Neuronal stem cell (in vitro differentiated cells): ENCODE results near the gene GRIA4.

Experiments used
- DNase-seq: peaks from one replicate; pipeline ENCODE4 v3.0.0-alpha.2; 2013; ENCODE audit warnings: low spot score
- H2AFZ ChIP-seq: one replicate; pipeline ENCODE4 v1.6.1; 2013; ENCODE audit warnings: mild to moderate bottlenecking, low read length, inconsistent platforms
- H2AK5ac ChIP-seq: 2 replicates; pipeline ENCODE4 v1.6.1; 2013; ENCODE audit warnings: low read depth, mild to moderate bottlenecking, inconsistent platforms, low read length, moderate library complexity, mixed read lengths
- H2BK120ac ChIP-seq: 2 replicates; pipeline ENCODE4 v1.6.1; 2013; ENCODE audit warnings: low read depth, mild to moderate bottlenecking, inconsistent platforms, low read length, moderate library complexity, mixed read lengths
- H2BK12ac ChIP-seq: one replicate; pipeline ENCODE4 v1.6.1; 2013; ENCODE audit warnings: low read length, inconsistent platforms
- H2BK15ac ChIP-seq: 2 replicates; pipeline ENCODE4 v1.6.1; 2013; ENCODE audit warnings: mild to moderate bottlenecking, low read length, inconsistent platforms, mixed read lengths
- H2BK5ac ChIP-seq: one replicate; pipeline ENCODE4 v1.6.1; 2013; ENCODE audit warnings: inconsistent platforms, mild to moderate bottlenecking, low read length, moderate library complexity
- H3K14ac ChIP-seq: one replicate; pipeline ENCODE4 v1.6.1; 2013; ENCODE audit warnings: low read length, inconsistent platforms
- H3K18ac ChIP-seq: 2 replicates; pipeline ENCODE4 v1.6.1; 2013; ENCODE audit warnings: low read length, inconsistent platforms
- H3K23ac ChIP-seq: 2 replicates; pipeline ENCODE4 v1.6.1; 2013; ENCODE audit warnings: low read depth, mild to moderate bottlenecking, mixed read lengths, low read length, inconsistent platforms; ENCODE audit not compliant: poor library complexity
- H3K27ac ChIP-seq: replicated peaks from 3 replicates; pipeline ENCODE4 v1.5.1; 2013; ENCODE audit warnings: low read length, inconsistent platforms
- H3K27me3 ChIP-seq, 3 experiments: 2 replicates each; pipeline ENCODE4 v1.6.1; 2013; ENCODE audit warnings: low read length in 3 of 3, mild to moderate bottlenecking in 2 of 3, inconsistent platforms in 1 of 3, low read depth in 1 of 3, mixed read lengths in 1 of 3, moderate library complexity in 1 of 3; ENCODE audit not compliant: control insufficient read depth in 3 of 3, insufficient read depth in 3 of 3
- H3K36me3 ChIP-seq, 2 donors: replicated peaks in 1 of 2; 2 replicates each; pipeline ENCODE4 v1.6.1; 2013; ENCODE audit warnings: low read length in 2 of 2; ENCODE audit not compliant: control insufficient read depth in 2 of 2, insufficient read depth in 2 of 2
- H3K4ac ChIP-seq: 2 replicates; pipeline ENCODE4 v1.6.1; 2013; ENCODE audit warnings: inconsistent platforms, mild to moderate bottlenecking, low read length, moderate library complexity
- H3K4me1 ChIP-seq, 2 donors: 1 replicate in 1 of 2; 2 replicates in 1 of 2; pipeline ENCODE4 v1.6.1; 2013; ENCODE audit warnings: low read length in 2 of 2, low read depth in 1 of 2; ENCODE audit not compliant: control insufficient read depth in 2 of 2, insufficient read depth in 1 of 2
- H3K4me2 ChIP-seq: one replicate; pipeline ENCODE4 v1.6.1; 2013; ENCODE audit warnings: mild to moderate bottlenecking, low read length, inconsistent platforms; ENCODE audit not compliant: insufficient read depth, poor library complexity, severe bottlenecking
- H3K4me3 ChIP-seq, 2 donors: 2 replicates each; pipeline ENCODE4 v1.5.1; 2013; ENCODE audit warnings: low read length in 2 of 2, mild to moderate bottlenecking in 2 of 2, inconsistent platforms in 1 of 2, moderate library complexity in 1 of 2
- H3K79me1 ChIP-seq: one replicate; pipeline ENCODE4 v1.6.1; 2013; ENCODE audit warnings: low read depth, mild to moderate bottlenecking, inconsistent platforms, low read length, moderate library complexity
- H3K9ac ChIP-seq: one replicate; pipeline ENCODE4 v1.6.1; 2013; ENCODE audit warnings: mild to moderate bottlenecking, low read depth, low read length, inconsistent platforms; ENCODE audit not compliant: poor library complexity
- H3K9me3 ChIP-seq, 2 donors: replicated peaks in 1 of 2; 2 replicates each; pipeline versions ENCODE3 to v1.6.1; 2013; ENCODE audit warnings: low read length in 2 of 2, mild to moderate bottlenecking in 2 of 2, inconsistent platforms in 1 of 2, low read depth in 1 of 2, mixed read lengths in 1 of 2, moderate library complexity in 1 of 2; ENCODE audit not compliant: control insufficient read depth in 2 of 2, insufficient read depth in 1 of 2
- H4K8ac ChIP-seq: one replicate; pipeline ENCODE4 v1.6.1; 2013; ENCODE audit warnings: low read depth, mild to moderate bottlenecking, inconsistent platforms, low read length, moderate library complexity
- H4K91ac ChIP-seq: one replicate; pipeline ENCODE4 v1.6.1; 2013; ENCODE audit warnings: low read length, low read depth, mild to moderate bottlenecking, inconsistent platforms; ENCODE audit not compliant: poor library complexity
- WGBS, 2 donors: extraction: QIAGEN DNeasy Blood & Tissue Kit; methylation state at CpG; one replicate each; pipeline ENCODE4 v1.1.7; 2013; ENCODE audit warnings: missing lambda C conversion rate in 2 of 2, mixed read lengths in 1 of 2; ENCODE audit not compliant: insufficient read length in 2 of 2, insufficient replicate concordance in 1 of 2; ENCODE audit errors: extremely low coverage in 2 of 2; 5-methylcytosine and 5-hydroxymethylcytosine counted together

Gene GRIA4

DNA sequence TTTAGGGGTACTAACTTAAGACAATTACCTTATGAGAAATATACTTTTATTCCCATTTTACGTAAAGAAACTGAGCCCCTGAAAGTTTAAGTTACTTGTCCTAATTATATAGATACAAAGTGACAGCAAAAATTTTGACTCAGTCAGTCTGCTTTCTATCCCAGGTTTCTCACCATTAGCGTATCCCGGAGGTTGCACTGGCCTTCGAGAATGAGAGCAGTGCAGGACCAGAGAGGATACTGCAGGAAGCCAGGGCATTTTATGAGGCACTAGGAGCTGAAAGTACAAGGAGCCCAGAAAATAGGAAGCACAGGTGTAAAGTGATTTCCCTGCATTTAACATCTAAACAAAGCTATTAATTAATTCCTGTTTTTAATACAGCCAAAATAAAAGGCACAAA is 55.4 kb downstream of the GRIA4 start:
- Histone ChIP-seq H3K9me3 (no peaks in the 10 kb centered on the region), H2AFZ (no peak overlapping the region), H3K36me3 (no peaks in the 10 kb centered on the region), H3K79me1 (no peaks in the 10 kb centered on the region), H2BK15ac (no peak overlapping the region), H2BK120ac (no peak overlapping the region), H3K23ac (no peak overlapping the region), H2BK12ac (no peak overlapping the region), H3K4me2 (no peak overlapping the region), H3K27me3 (no peaks in the 10 kb centered on the region), H4K8ac (no peak overlapping the region), H2BK5ac (no peak overlapping the region), H3K4ac (no peak overlapping the region), H4K91ac (no peak overlapping the region), H3K4me1 (no peaks in the 10 kb centered on the region), H3K14ac (no peak overlapping the region), H3K9ac (no peak overlapping the region), H3K4me3 (no peak overlapping the region), H3K27ac (no peak overlapping the region), H3K18ac (no peak overlapping the region), H2AK5ac (no peak overlapping the region)
- WGBS, 2 donors = no CpG with 5 or more reads among the region's 4 CpGs
- no peak for DNase-seq

- H2BK15ac ChIP-seq = no peak overlapping the region
- H2AK5ac ChIP-seq = no peak overlapping the region
- H3K27ac ChIP-seq = no peak overlapping the region
- H3K18ac ChIP-seq = no peak overlapping the region
- H3K4me2 ChIP-seq = no peak overlapping the region
- H3K4ac ChIP-seq = no peak overlapping the region
- H3K79me1 ChIP-seq = no peaks in the 10 kb centered on the region
- no peak overlapping the region for H4K91ac ChIP-seq
- H3K9ac ChIP-seq = no peak overlapping the region
- H4K8ac ChIP-seq = no peak overlapping the region
- H3K14ac ChIP-seq = no peak overlapping the region
- DNase-seq = no peak
- no peaks in the 10 kb centered on the region for H3K9me3 ChIP-seq
- no CpG with 5 or more reads among the region's 1 CpG for WGBS, 2 donors
- H2BK12ac ChIP-seq = no peak overlapping the region
- no peaks in the 10 kb centered on the region for H3K4me1 ChIP-seq
- no peak overlapping the region for H3K23ac ChIP-seq
- no peak overlapping the region for H2BK5ac ChIP-seq
- H3K36me3 ChIP-seq = no peaks in the 10 kb centered on the region
- no peak overlapping the region for H2AFZ ChIP-seq
- H2BK120ac ChIP-seq = no peak overlapping the region
- no peak overlapping the region for H3K4me3 ChIP-seq
- H3K27me3 ChIP-seq = no peaks in the 10 kb centered on the region
Observed at GRCh38 chr11:105667441-105667840, 57.6 kb downstream of the GRIA4 start.

- H3K27ac ChIP-seq = no peak overlapping the region
Observed at GRCh38 chr11:105670811-105671210, 60.9 kb downstream of the GRIA4 start.

GRCh38 chr11:105673089-105673488 is 63.2 kb downstream of the GRIA4 start:
- no peak overlapping the region for H3K4me3 ChIP-seq
- no peak overlapping the region for H3K4ac ChIP-seq
- H2BK12ac ChIP-seq = no peak overlapping the region
- H3K79me1 ChIP-seq = no peaks in the 10 kb centered on the region
- no CpG with 5 or more reads among the region's 3 CpGs for WGBS, 2 donors
- no peaks in the 10 kb centered on the region for H3K4me1 ChIP-seq
- H2AK5ac ChIP-seq = no peak overlapping the region
- DNase-seq = peak; percentile 76
- H3K18ac ChIP-seq = no peak overlapping the region
- H4K91ac ChIP-seq = no peak overlapping the region
- no peaks in the 10 kb centered on the region for H3K9me3 ChIP-seq
- H2AFZ ChIP-seq = no peak overlapping the region
- no peak overlapping the region for H3K4me2 ChIP-seq
- no peak overlapping the region for H3K9ac ChIP-seq
- H2BK15ac ChIP-seq = no peak overlapping the region
- no peaks in the 10 kb centered on the region for H3K36me3 ChIP-seq
- H4K8ac ChIP-seq = no peak overlapping the region
- no peak overlapping the region for H3K14ac ChIP-seq
- H3K27me3 ChIP-seq = no peaks in the 10 kb centered on the region
- no peak overlapping the region for H3K23ac ChIP-seq
- H2BK120ac ChIP-seq = no peak overlapping the region
- no peak overlapping the region for H2BK5ac ChIP-seq
- no peak overlapping the region for H3K27ac ChIP-seq

More at GRCh38 chr11:105670811-105671210, 60.9 kb downstream of the GRIA4 start:
- no peaks in the 10 kb centered on the region for H3K36me3 ChIP-seq
- no peak overlapping the region for H2BK12ac ChIP-seq
- no peak overlapping the region for H3K4me2 ChIP-seq
- DNase-seq = no peak
- no peak overlapping the region for H4K91ac ChIP-seq
- no peaks in the 10 kb centered on the region for H3K79me1 ChIP-seq
- H3K23ac ChIP-seq = no peak overlapping the region
- H2BK5ac ChIP-seq = no peak overlapping the region
- H2AFZ ChIP-seq = no peak overlapping the region
- H3K9ac ChIP-seq = no peak overlapping the region
- H2BK15ac ChIP-seq = no peak overlapping the region
- H3K18ac ChIP-seq = no peak overlapping the region
- H3K4me3 ChIP-seq = no peak overlapping the region
- H4K8ac ChIP-seq = no peak overlapping the region
- no peaks in the 10 kb centered on the region for H3K4me1 ChIP-seq
- H3K4ac ChIP-seq = no peak overlapping the region
- no peaks in the 10 kb centered on the region for H3K27me3 ChIP-seq
- H3K9me3 ChIP-seq = no peaks in the 10 kb centered on the region
- no peak overlapping the region for H3K14ac ChIP-seq
- no peak overlapping the region for H2BK120ac ChIP-seq
- H2AK5ac ChIP-seq = no peak overlapping the region
